ENCODE data around the gene OR10X1. TPM values are rescaled to one million over a fixed set of nuclear protein-coding genes. Genes with fewer than 3 reads are reported as not detected.

Gene OR10X1
- total RNA-seq, 1 experiment from 2014 or later: not detected

- Histone ChIP-seq H4K91ac (ENCODE audit: insufficient read length, low read depth, low read length) (no peak overlapping the region), H4K20me1 (ENCODE audit: control insufficient read depth, insufficient read depth, insufficient read length) (no peaks in the 10 kb centered on the region), H3K4me1 (ENCODE audit: insufficient read depth, low read length) (no peaks in the 10 kb centered on the region; the same call in 1 of the 2 replicates), H2BK20ac (ENCODE audit: low read depth, low read length, poor library complexity, severe bottlenecking) (no peak overlapping the region), H3K27me3 (ENCODE audit: insufficient read depth, low read length) (no peaks in the 10 kb centered on the region), H3K79me2 (ENCODE audit: insufficient read depth, low read length) (no peaks in the 10 kb centered on the region), H3K18ac (ENCODE audit: insufficient read length, low read depth, low read length) (no peak overlapping the region), H3K23me2 (ENCODE audit: insufficient read length, low read depth, low read length, poor library complexity, severe bottlenecking) (no peaks in the 10 kb centered on the region), H3K14ac (ENCODE audit: insufficient read depth, low read length) (no peak overlapping the region), H2BK120ac (ENCODE audit: low read depth, low read length, poor library complexity, severe bottlenecking) (no peak overlapping the region), H3T11ph (ENCODE audit: low read length) (no peak overlapping the region), H2BK12ac (ENCODE audit: insufficient read length, low read depth, low read length) (no peak overlapping the region), H3K4ac (ENCODE audit: low read depth, low read length) (no peak overlapping the region), H3K56ac (ENCODE audit: insufficient read length, low read depth, low read length) (no peak overlapping the region), H3K4me2 (ENCODE audit: insufficient read depth, insufficient read length, low read length) (no peak overlapping the region), H3K23ac (ENCODE audit: insufficient read length, low read depth, low read length) (no peak overlapping the region), H4K5ac (ENCODE audit: insufficient read length, low read depth, low read length) (no peak overlapping the region), H2BK15ac (ENCODE audit: low read depth, low read length) (no peak overlapping the region), H3K27ac (ENCODE audit: insufficient read length, low read depth, low read length) (no peak overlapping the region), H3K9me3 (ENCODE audit: control insufficient read depth, low read depth, low read length) (no peaks in the 10 kb centered on the region), H3K9ac (ENCODE audit: extremely low read depth, insufficient read length, low read length) (no peak overlapping the region), H2AK5ac (ENCODE audit: insufficient read length, low read length) (no peak overlapping the region), H2BK5ac (ENCODE audit: insufficient read length, low read length) (no peak overlapping the region), H2AFZ (ENCODE audit: low read length) (no peak overlapping the region), H3K79me1 (ENCODE audit: insufficient read depth, low read depth, low read length, poor library complexity, severe bottlenecking) (no peaks in the 10 kb centered on the region), H4K8ac (replicated peaks; ENCODE audit: insufficient read length, low read depth, low read length) (no peak overlapping the region)
- H3K36me3 Mint-ChIP-seq (ENCODE audit: insufficient read depth in 1 of 3, low read depth in 3 of 3): peaks cover 4 to 8% (median 4%) of the 10 kb centered on the region in 3 experiments; a peak in 5 of 7 replicates
- peak overlapping the region in 1 of 3 experiments; percentile 76; a peak in 2 of 7 replicates for H3K27ac Mint-ChIP-seq
- no peak for TF ChIP-seq CTCF (conservative IDR thresholded peaks at IDR 0.05)
- no peak for DNase-seq
- WGBS (ENCODE audit: extremely low coverage, insufficient read length, low lambda C conversion rate): no CpG with 5 or more reads among the region's 1 CpG
- peaks cover 10 to 11% of the 10 kb centered on the region in 2 experiments; a peak in 4 of 5 replicates for H3K9me3 Mint-ChIP-seq
- no peaks in the 10 kb centered on the region for H3K27me3 Mint-ChIP-seq (ENCODE audit: low read depth)
- no peaks in the 10 kb centered on the region for H3K4me1 Mint-ChIP-seq
- H3K4me3 Mint-ChIP-seq: no peak overlapping the region
These were observed 7.2 kb upstream of the OR10X1 start for GRCh38 chr1:158586942-158587341.

Measured in H9 (cell line).